CD4-positive, alpha-beta T cell treated with Interleukin-15 for 1 hour (primary cell): Measurements from ENCODE around the gene KASH5.

Source experiments
- DNase-seq: peaks from one replicate; pipeline ENCODE4 v3.0.0-alpha.2; 2020

KASH5 gene

GRCh38 chr19:49387936-49388372 is at the start of gene KASH5:
TSS of gene KASH5 (plus strand) at chr19:49388249. CDS start at chr19:49390884, 2,635 bp downstream.
- peak; percentile 92 for DNase-seq

- DNase-seq = no peak
Measured at GRCh38 chr19:49338691-49339300, 49.3 kb upstream of the KASH5 start.

- no peak for DNase-seq
Measured at GRCh38 chr19:49339301-49340068, 48.6 kb upstream of the KASH5 start.

GRCh38 chr19:49340069-49340864 is 47.8 kb upstream of the KASH5 start:
- peak; percentile 93 for DNase-seq

- no peak for DNase-seq
Measured at GRCh38 chr19:49340865-49341718, 47.0 kb upstream of the KASH5 start.

- DNase-seq = no peak
Measured at GRCh38 chr19:49342291-49342721, 45.7 kb upstream of the KASH5 start.

- DNase-seq = no peak
Measured at GRCh38 chr19:49343123-49343522, 44.9 kb upstream of the KASH5 start.

- DNase-seq = no peak
Measured at GRCh38 chr19:49344505-49345423, 43.3 kb upstream of the KASH5 start.

- DNase-seq = no peak
Measured at GRCh38 chr19:49347191-49347590, 40.9 kb upstream of the KASH5 start.

GRCh38 chr19:49347835-49348234 is 40.2 kb upstream of the KASH5 start:
- no peak for DNase-seq

GRCh38 chr19:49348305-49349189 is 39.5 kb upstream of the KASH5 start:
- DNase-seq = no peak

- DNase-seq = no peak
Measured at GRCh38 chr19:49349567-49349966, 38.5 kb upstream of the KASH5 start.

- DNase-seq = no peak
Measured at GRCh38 chr19:49355909-49356353, 32.1 kb upstream of the KASH5 start.

GRCh38 chr19:49356382-49356781 is 31.7 kb upstream of the KASH5 start:
- DNase-seq = no peak

- no peak for DNase-seq
Measured at GRCh38 chr19:49357186-49357585, 30.9 kb upstream of the KASH5 start.

- DNase-seq = no peak
Measured at GRCh38 chr19:49359851-49360820, 27.9 kb upstream of the KASH5 start.

- no peak for DNase-seq
Measured at GRCh38 chr19:49361438-49362047, 26.5 kb upstream of the KASH5 start.
